Peyer's patch (tissue), 4 donors: ENCODE results near the gene ZDHHC15.

ENCODE experiments used
- POLR2A ChIP-seq, 2 donors: fragments of 450-650 bp; IDR thresholded peaks; one replicate each; pipeline ENCODE4 v1.5.1; 2017; ENCODE audit warnings: antibody characterized with exemption in 2 of 2, mild to moderate bottlenecking in 2 of 2, moderate library complexity in 2 of 2
- TF ChIP-seq, protein P1 (sequence below), 6 experiments: fragments of 450-650 bp in 4 of 6; fragments of 200-600 bp in 2 of 6; sonication (generic) in 1 of 6; IDR thresholded peaks; one replicate each; pipeline ENCODE4 v1.5.1; 2017 to 2019; ENCODE audit warnings: antibody characterized with exemption in 6 of 6, mild to moderate bottlenecking in 3 of 6, moderate library complexity in 1 of 6

GRCh38 chrX:75335127-75335458 is 187.7 kb downstream of the ZDHHC15 start:
- TF ChIP-seq, protein P1, sequence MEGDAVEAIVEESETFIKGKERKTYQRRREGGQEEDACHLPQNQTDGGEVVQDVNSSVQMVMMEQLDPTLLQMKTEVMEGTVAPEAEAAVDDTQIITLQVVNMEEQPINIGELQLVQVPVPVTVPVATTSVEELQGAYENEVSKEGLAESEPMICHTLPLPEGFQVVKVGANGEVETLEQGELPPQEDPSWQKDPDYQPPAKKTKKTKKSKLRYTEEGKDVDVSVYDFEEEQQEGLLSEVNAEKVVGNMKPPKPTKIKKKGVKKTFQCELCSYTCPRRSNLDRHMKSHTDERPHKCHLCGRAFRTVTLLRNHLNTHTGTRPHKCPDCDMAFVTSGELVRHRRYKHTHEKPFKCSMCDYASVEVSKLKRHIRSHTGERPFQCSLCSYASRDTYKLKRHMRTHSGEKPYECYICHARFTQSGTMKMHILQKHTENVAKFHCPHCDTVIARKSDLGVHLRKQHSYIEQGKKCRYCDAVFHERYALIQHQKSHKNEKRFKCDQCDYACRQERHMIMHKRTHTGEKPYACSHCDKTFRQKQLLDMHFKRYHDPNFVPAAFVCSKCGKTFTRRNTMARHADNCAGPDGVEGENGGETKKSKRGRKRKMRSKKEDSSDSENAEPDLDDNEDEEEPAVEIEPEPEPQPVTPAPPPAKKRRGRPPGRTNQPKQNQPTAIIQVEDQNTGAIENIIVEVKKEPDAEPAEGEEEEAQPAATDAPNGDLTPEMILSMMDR (IDR thresholded peaks at IDR 0.05), result no peak
- no peak for TF ChIP-seq POLR2A (IDR thresholded peaks at IDR 0.05)
